GM21786 (cell line): ENCODE results near the gene SSH3.

Source experiments
- ATAC-seq: cut with Tn5 transposase; IDR thresholded peaks from one replicate; pipeline ENCODE4 v1.9.1; 2021; ENCODE audit not compliant: unreplicated experiment

Gene SSH3

GRCh38 chr11:67267188-67268080 lies 35.9 kb upstream of the SSH3 start:
- no peak for ATAC-seq

- peak; percentile 45 for ATAC-seq
Observed at GRCh38 chr11:67268081-67268961, 35.0 kb upstream of the SSH3 start.

- ATAC-seq: no peak
Observed at GRCh38 chr11:67268962-67269268, 34.4 kb upstream of the SSH3 start.

GRCh38 chr11:67269401-67270255 lies 33.7 kb upstream of the SSH3 start:
- no peak for ATAC-seq

GRCh38 chr11:67270256-67271204 lies 32.8 kb upstream of the SSH3 start:
- no peak for ATAC-seq

- ATAC-seq: no peak
Observed at GRCh38 chr11:67271205-67271540, 32.2 kb upstream of the SSH3 start.

GRCh38 chr11:67271541-67272284 lies 31.6 kb upstream of the SSH3 start:
- ATAC-seq: no peak

GRCh38 chr11:67272327-67273259 lies 30.7 kb upstream of the SSH3 start:
- no peak for ATAC-seq

- no peak for ATAC-seq
Observed at GRCh38 chr11:67273260-67273990, 29.9 kb upstream of the SSH3 start.

- no peak for ATAC-seq
Observed at GRCh38 chr11:67274768-67275605, 28.3 kb upstream of the SSH3 start.

GRCh38 chr11:67275606-67276409 lies 27.5 kb upstream of the SSH3 start:
- ATAC-seq: no peak

GRCh38 chr11:67276781-67277230 lies 26.5 kb upstream of the SSH3 start:
- no peak for ATAC-seq

- ATAC-seq: peak; percentile 85
Observed at GRCh38 chr11:67277231-67277961, 25.9 kb upstream of the SSH3 start.

- ATAC-seq: no peak
Observed at GRCh38 chr11:67278135-67278938, 25.0 kb upstream of the SSH3 start.
